Measurements from ENCODE around the gene SLC35D1. TPM values are rescaled to one million over a fixed set of nuclear protein-coding genes. Genes with fewer than 3 reads are reported as not detected.

Gene SLC35D1
- total and polyA plus RNA-seq, 2 experiments from 2014 or later, result 14.3 to 40.2 TPM

GRCh38 chr1:66998972-66999371 is 55.0 kb downstream of the SLC35D1 start:
- H4K20me1 ChIP-seq (ENCODE audit: insufficient read depth, poor library complexity, severe bottlenecking), result no peaks in the 10 kb centered on the region
- TF ChIP-seq, protein P1, sequence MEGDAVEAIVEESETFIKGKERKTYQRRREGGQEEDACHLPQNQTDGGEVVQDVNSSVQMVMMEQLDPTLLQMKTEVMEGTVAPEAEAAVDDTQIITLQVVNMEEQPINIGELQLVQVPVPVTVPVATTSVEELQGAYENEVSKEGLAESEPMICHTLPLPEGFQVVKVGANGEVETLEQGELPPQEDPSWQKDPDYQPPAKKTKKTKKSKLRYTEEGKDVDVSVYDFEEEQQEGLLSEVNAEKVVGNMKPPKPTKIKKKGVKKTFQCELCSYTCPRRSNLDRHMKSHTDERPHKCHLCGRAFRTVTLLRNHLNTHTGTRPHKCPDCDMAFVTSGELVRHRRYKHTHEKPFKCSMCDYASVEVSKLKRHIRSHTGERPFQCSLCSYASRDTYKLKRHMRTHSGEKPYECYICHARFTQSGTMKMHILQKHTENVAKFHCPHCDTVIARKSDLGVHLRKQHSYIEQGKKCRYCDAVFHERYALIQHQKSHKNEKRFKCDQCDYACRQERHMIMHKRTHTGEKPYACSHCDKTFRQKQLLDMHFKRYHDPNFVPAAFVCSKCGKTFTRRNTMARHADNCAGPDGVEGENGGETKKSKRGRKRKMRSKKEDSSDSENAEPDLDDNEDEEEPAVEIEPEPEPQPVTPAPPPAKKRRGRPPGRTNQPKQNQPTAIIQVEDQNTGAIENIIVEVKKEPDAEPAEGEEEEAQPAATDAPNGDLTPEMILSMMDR (IDR thresholded peaks at IDR 0.05; ENCODE audit: poor library complexity), result no peak
- TF ChIP-seq EZH2phosphoT487 (IDR thresholded peaks at IDR 0.05; ENCODE audit: low read depth, severe bottlenecking, unreplicated experiment) (no peak), EZH2 (IDR thresholded peaks at IDR 0.05; ENCODE audit: borderline replicate concordance) (no peak)
- H3K4me2 ChIP-seq, result no peak overlapping the region
- H3K9me2 ChIP-seq (replicated peaks; ENCODE audit: insufficient read depth), result no peaks in the 10 kb centered on the region
- H3K27ac ChIP-seq, result no peak overlapping the region
- no peaks in the 10 kb centered on the region for H3K36me3 ChIP-seq (replicated peaks; ENCODE audit: insufficient read depth, low read depth)
- no peak overlapping the region for H2AFZ ChIP-seq
- no peaks in the 10 kb centered on the region for H3K79me2 ChIP-seq
- H3K4me3 ChIP-seq, result no peak overlapping the region
- H3K4me1 ChIP-seq (ENCODE audit: insufficient read depth), result no peaks in the 10 kb centered on the region
- H3K27me3 ChIP-seq, result no peaks in the 10 kb centered on the region
- H3K9me3 ChIP-seq (ENCODE audit: low read depth), result no peaks in the 10 kb centered on the region
- no peak for DNase-seq (ENCODE audit: low spot score)

- Histone ChIP-seq H3K9me3 (ENCODE audit: low read depth) (no peaks in the 10 kb centered on the region), H3K4me1 (ENCODE audit: insufficient read depth) (no peaks in the 10 kb centered on the region), H3K4me2 (no peak overlapping the region), H3K27ac (no peak overlapping the region), H3K36me3 (replicated peaks; ENCODE audit: insufficient read depth, low read depth) (no peaks in the 10 kb centered on the region), H3K4me3 (no peak overlapping the region), H3K27me3 (no peaks in the 10 kb centered on the region), H2AFZ (no peak overlapping the region), H3K9me2 (replicated peaks; ENCODE audit: insufficient read depth) (no peaks in the 10 kb centered on the region), H3K79me2 (no peaks in the 10 kb centered on the region), H4K20me1 (ENCODE audit: insufficient read depth, poor library complexity, severe bottlenecking) (no peaks in the 10 kb centered on the region)
- 83% methylated on average over 7 of the region's 7 CpGs for WGBS (ENCODE audit: low lambda C conversion rate, missing lambda C conversion rate)
- peak; percentile 76 for DNase-seq (ENCODE audit: low spot score)
- TF ChIP-seq EZH2 (IDR thresholded peaks at IDR 0.05; ENCODE audit: borderline replicate concordance) (no peak), EZH2phosphoT487 (IDR thresholded peaks at IDR 0.05; ENCODE audit: low read depth, severe bottlenecking, unreplicated experiment) (no peak)
- TF ChIP-seq, protein P1 (IDR thresholded peaks at IDR 0.05; ENCODE audit: poor library complexity), result peak; percentile 85
Measured at GRCh38 chr1:66996018-66996682, 57.8 kb downstream of the SLC35D1 start.

DNA sequence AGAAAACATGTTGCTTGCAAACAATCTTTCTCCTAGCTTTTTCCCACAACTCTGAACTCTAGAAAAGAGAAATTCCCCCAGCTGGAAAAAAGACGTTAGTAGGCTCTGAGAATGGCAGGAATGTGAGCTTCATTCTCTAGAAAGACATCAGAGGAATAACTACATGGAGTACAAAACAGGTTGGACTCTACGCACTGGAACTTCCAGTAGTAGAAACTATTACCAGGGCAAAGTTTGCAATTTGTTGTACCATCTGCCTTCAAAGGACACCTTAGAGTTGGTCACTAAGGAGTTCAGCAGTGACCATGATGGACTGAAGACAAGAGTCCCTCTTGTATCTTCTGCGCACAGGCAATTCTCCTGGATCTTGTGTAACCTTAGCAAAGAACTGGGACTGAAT is 60.9 kb downstream of the SLC35D1 start:
- Histone ChIP-seq H3K4me1 (ENCODE audit: insufficient read depth) (no peaks in the 10 kb centered on the region), H3K9me3 (ENCODE audit: low read depth) (no peaks in the 10 kb centered on the region), H3K27ac (no peak overlapping the region), H3K79me2 (no peaks in the 10 kb centered on the region), H3K27me3 (no peaks in the 10 kb centered on the region), H3K4me2 (no peak overlapping the region), H3K9me2 (replicated peaks; ENCODE audit: insufficient read depth) (no peaks in the 10 kb centered on the region), H3K4me3 (no peak overlapping the region), H2AFZ (no peak overlapping the region), H3K36me3 (replicated peaks; ENCODE audit: insufficient read depth, low read depth) (no peaks in the 10 kb centered on the region), H4K20me1 (ENCODE audit: insufficient read depth, poor library complexity, severe bottlenecking) (no peaks in the 10 kb centered on the region)
- TF ChIP-seq EZH2phosphoT487 (IDR thresholded peaks at IDR 0.05; ENCODE audit: low read depth, severe bottlenecking, unreplicated experiment), result no peak
- TF ChIP-seq, protein P1 (IDR thresholded peaks at IDR 0.05; ENCODE audit: poor library complexity), result no peak
- no peak for TF ChIP-seq EZH2 (IDR thresholded peaks at IDR 0.05; ENCODE audit: borderline replicate concordance)
- DNase-seq (ENCODE audit: low spot score), result no peak
- 89% methylated on average over 3 of the region's 3 CpGs for whole genome bisulfite sequencing (ENCODE audit: low lambda C conversion rate, missing lambda C conversion rate)

Data from hepatocyte (in vitro differentiated cells).